HEK293T (cell line): ENCODE data around the gene CCL11.

Source experiments
- FOXA1 ChIP-seq: fragments of 450-650 bp; IDR thresholded peaks from 2 replicates; pipeline ENCODE4 v1.6.1; 2016; ENCODE audit warnings: mild to moderate bottlenecking
- HDGF ChIP-seq: fragments of 450-650 bp; IDR thresholded peaks from 2 replicates; pipeline ENCODE4 v1.6.1; 2017; ENCODE audit warnings: antibody characterized with exemption, borderline replicate concordance
- L3MBTL2 ChIP-seq: fragments of 450-650 bp; conservative IDR thresholded peaks from 2 replicates; pipeline ENCODE4 v1.6.1; 2016; ENCODE audit warnings: mild to moderate bottlenecking
- NFRKB ChIP-seq: fragments of 450-650 bp; IDR thresholded peaks from 2 replicates; pipeline ENCODE4 v1.6.1; 2016; ENCODE audit warnings: mild to moderate bottlenecking, moderate library complexity
- SP1 ChIP-seq: fragments of 450-650 bp; IDR thresholded peaks from 2 replicates; pipeline ENCODE4 v1.6.1; 2017
- SUZ12 ChIP-seq: fragments of 450-650 bp; IDR thresholded peaks from 2 replicates; pipeline ENCODE4 v1.6.1; 2016; ENCODE audit warnings: mild to moderate bottlenecking
- TARDBP ChIP-seq: fragments of 450-650 bp; IDR thresholded peaks from 2 replicates; pipeline ENCODE4 v1.6.1; 2016
- TF ChIP-seq, protein P1 (sequence below): fragments of 450-650 bp; IDR thresholded peaks from 2 replicates; pipeline ENCODE4 v1.6.1; 2016

DNA sequence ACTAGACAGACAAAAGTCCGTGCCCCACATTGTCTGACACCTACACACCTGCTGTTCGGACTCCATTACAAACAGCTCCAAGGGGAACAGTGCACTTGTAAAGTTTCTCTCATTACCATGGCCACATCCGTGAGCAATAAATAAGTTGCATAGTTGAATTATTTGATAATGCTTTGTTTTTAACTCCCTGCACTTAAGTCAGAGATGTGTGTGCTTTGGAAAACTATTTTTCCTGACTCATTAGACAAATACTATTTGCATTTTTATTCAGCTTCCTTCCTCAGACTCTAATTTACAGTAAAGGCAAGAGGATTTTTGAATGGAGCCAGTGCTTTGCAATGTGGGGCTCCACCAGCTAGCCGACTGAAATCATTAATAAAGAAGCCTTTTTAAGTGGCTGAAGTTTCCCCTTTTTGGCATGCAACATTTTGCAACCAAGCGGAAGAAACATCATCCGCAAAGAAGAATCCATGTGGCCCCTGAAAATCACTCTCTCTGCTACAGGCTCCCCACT is 37.0 kb upstream of the CCL11 start:
- TF ChIP-seq TARDBP = no peak
- TF ChIP-seq NFRKB = no peak
- no peak for TF ChIP-seq HDGF
- no peak for TF ChIP-seq FOXA1
- TF ChIP-seq SUZ12 = no peak
- no peak for TF ChIP-seq SP1
- no peak for TF ChIP-seq L3MBTL2
- TF ChIP-seq, protein P1, sequence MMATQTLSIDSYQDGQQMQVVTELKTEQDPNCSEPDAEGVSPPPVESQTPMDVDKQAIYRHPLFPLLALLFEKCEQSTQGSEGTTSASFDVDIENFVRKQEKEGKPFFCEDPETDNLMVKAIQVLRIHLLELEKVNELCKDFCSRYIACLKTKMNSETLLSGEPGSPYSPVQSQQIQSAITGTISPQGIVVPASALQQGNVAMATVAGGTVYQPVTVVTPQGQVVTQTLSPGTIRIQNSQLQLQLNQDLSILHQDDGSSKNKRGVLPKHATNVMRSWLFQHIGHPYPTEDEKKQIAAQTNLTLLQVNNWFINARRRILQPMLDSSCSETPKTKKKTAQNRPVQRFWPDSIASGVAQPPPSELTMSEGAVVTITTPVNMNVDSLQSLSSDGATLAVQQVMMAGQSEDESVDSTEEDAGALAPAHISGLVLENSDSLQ = no peak
